HEK293 (cell line): ENCODE data around the gene CCL27.
A peak's percentile ranks its signal among the peaks of the same experiment; 100 is the strongest.

ENCODE experiments used
- ATF2 ChIP-seq: fragments of 450-650 bp; formaldehyde crosslinking; IDR thresholded peaks from 2 replicates; pipeline ENCODE4 v1.5.1; 2016; ENCODE audit warnings: missing biosample characterization, missing genetic modification characterization, low read depth
- CTCF ChIP-seq: fragments of 450-650 bp; formaldehyde crosslinking; IDR thresholded peaks from 2 replicates; pipeline ENCODE4 v1.5.1; 2016; ENCODE audit warnings: missing biosample characterization, missing genetic modification characterization
- REST ChIP-seq: fragments of 450-650 bp; formaldehyde crosslinking; IDR thresholded peaks from 2 replicates; pipeline ENCODE4 v1.5.1; 2016; ENCODE audit warnings: missing biosample characterization, missing genetic modification characterization
- ZNF146 ChIP-seq: fragments of 450-650 bp; formaldehyde crosslinking; IDR thresholded peaks from 2 replicates; pipeline ENCODE4 v1.5.1; 2016; ENCODE audit warnings: missing biosample characterization, missing genetic modification characterization

- TF ChIP-seq ZNF146 (no peak), ATF2 (tag by site-specific recombination) (peak; percentile 59; the same call in 1 of the 2 replicates), CTCF (tag by site-specific recombination) (no peak), REST (tag by site-specific recombination) (no peak)
Observed at GRCh38 chr9:34620061-34620994, 42.1 kb downstream of the CCL27 start, which contains the start of gene DCTN3.
